Measurements from ENCODE around the gene C1QTNF2.

- no peak for TF ChIP-seq CTCF (IDR thresholded peaks at IDR 0.05)
- TF ChIP-seq POLR2A (IDR thresholded peaks at IDR 0.05) = no peak
Measured at GRCh38 chr5:160318409-160318808, 52.0 kb downstream of the C1QTNF2 start.
